Chondrocyte (in vitro differentiated cells): Measurements from ENCODE around the gene SLC9A9. TPM values are rescaled to one million over a fixed set of nuclear protein-coding genes. Genes with fewer than 3 reads are reported as not detected.

Experiments
- DNase-seq: peaks from one replicate; pipeline ENCODE4 v3.0.0; 2021; ENCODE audit warnings: mixed read lengths, low spot score
- H3K27ac Mint-ChIP-seq: one replicate; pipeline ENCODE4 v1.8.0; 2021; ENCODE audit warnings: mild to moderate bottlenecking, moderate library complexity, mixed read lengths; ENCODE audit not compliant: unreplicated experiment
- H3K27me3 Mint-ChIP-seq: 2 replicates; pipeline ENCODE4 v1.8.0; 2021; ENCODE audit warnings: low read depth, mixed read lengths
- H3K36me3 Mint-ChIP-seq: 2 replicates; pipeline ENCODE4 v1.8.0; 2021; ENCODE audit warnings: low read depth, mixed read lengths
- H3K4me1 Mint-ChIP-seq: 2 replicates; pipeline ENCODE4 v1.8.0; 2021; ENCODE audit warnings: low read depth, mild to moderate bottlenecking, mixed read lengths
- H3K4me3 Mint-ChIP-seq: one replicate; pipeline ENCODE4 v1.8.0; 2021; ENCODE audit warnings: mild to moderate bottlenecking, moderate library complexity, mixed read lengths; ENCODE audit not compliant: unreplicated experiment
- H3K9me3 Mint-ChIP-seq: 2 replicates; pipeline ENCODE4 v1.8.0; 2021; ENCODE audit warnings: low read depth, mixed read lengths
- CTCF ChIP-seq: fragments of 200-600 bp; sonication (generic); IDR thresholded peaks from 2 replicates; pipeline ENCODE4 v1.5.0; 2021; ENCODE audit warnings: antibody characterized with exemption, mild to moderate bottlenecking, moderate library complexity
- total RNA-seq: library from RNA; stranded (reverse); gene quantifications from 3 replicates; pipeline ENCODE4 v1.2.1, GENCODE V29; 2021

SLC9A9 gene
- total RNA-seq, 1 donor from 2014 or later, result 2.6 TPM

- no peak for DNase-seq
- Mint-ChIP-seq H3K9me3 (no peaks in the 10 kb centered on the region), H3K4me3 (no peak overlapping the region), H3K27ac (no peak overlapping the region), H3K36me3 (no peaks in the 10 kb centered on the region), H3K4me1 (peaks cover 33% of the 10 kb centered on the region), H3K27me3 (no peaks in the 10 kb centered on the region)
- TF ChIP-seq CTCF, result no peak
These were observed 547.0 kb downstream of the SLC9A9 start for GRCh38 chr3:143301031-143301901.

GRCh38 chr3:143298886-143299535 is 549.3 kb downstream of the SLC9A9 start:
- no peaks in the 10 kb centered on the region for H3K27me3 Mint-ChIP-seq
- no peak overlapping the region for H3K4me3 Mint-ChIP-seq
- peaks cover 21% of the 10 kb centered on the region for H3K4me1 Mint-ChIP-seq
- TF ChIP-seq CTCF, result no peak
- no peak overlapping the region for H3K27ac Mint-ChIP-seq
- no peaks in the 10 kb centered on the region for H3K9me3 Mint-ChIP-seq
- no peaks in the 10 kb centered on the region for H3K36me3 Mint-ChIP-seq
- DNase-seq, result no peak

GRCh38 chr3:143298380-143298779 is 549.9 kb downstream of the SLC9A9 start:
- H3K27me3 Mint-ChIP-seq, result no peaks in the 10 kb centered on the region

GRCh38 chr3:143295201-143296080 is 552.8 kb downstream of the SLC9A9 start:
- no peak overlapping the region for H3K27ac Mint-ChIP-seq
- H3K9me3 Mint-ChIP-seq, result no peaks in the 10 kb centered on the region
- no peaks in the 10 kb centered on the region for H3K27me3 Mint-ChIP-seq
- TF ChIP-seq CTCF, result no peak
- peaks cover 11% of the 10 kb centered on the region for H3K4me1 Mint-ChIP-seq
- no peak for DNase-seq
- no peaks in the 10 kb centered on the region for H3K36me3 Mint-ChIP-seq
- H3K4me3 Mint-ChIP-seq, result no peak overlapping the region

More at GRCh38 chr3:143298380-143298779, 549.9 kb downstream of the SLC9A9 start:
- no peak overlapping the region for H3K4me3 Mint-ChIP-seq
- no peak for TF ChIP-seq CTCF
- H3K27ac Mint-ChIP-seq, result no peak overlapping the region
- DNase-seq, result no peak
- H3K36me3 Mint-ChIP-seq, result no peaks in the 10 kb centered on the region
- peaks cover 15% of the 10 kb centered on the region for H3K4me1 Mint-ChIP-seq
- H3K9me3 Mint-ChIP-seq, result no peaks in the 10 kb centered on the region

- Mint-ChIP-seq H3K27ac (no peak overlapping the region), H3K4me1 (peaks cover 11% of the 10 kb centered on the region), H3K36me3 (no peaks in the 10 kb centered on the region), H3K27me3 (peaks cover 5% of the 10 kb centered on the region), H3K4me3 (no peak overlapping the region), H3K9me3 (no peaks in the 10 kb centered on the region)
- DNase-seq, result no peak
- TF ChIP-seq CTCF, result no peak
These were observed 554.1 kb downstream of the SLC9A9 start for GRCh38 chr3:143294188-143294587.
